Ishikawa (cell line): ENCODE measurements around the gene SPTBN5.

Experiments
- CEBPB ChIP-seq: IDR thresholded peaks from 2 replicates; pipeline ENCODE4 v1.6.1; 2012
- CREB1 ChIP-seq: IDR thresholded peaks from 2 replicates; pipeline ENCODE4 v1.6.1; 2012; ENCODE audit warnings: low read depth
- EGR1 ChIP-seq: IDR thresholded peaks from 2 replicates; pipeline ENCODE4 v1.6.1; 2012
- EP300 ChIP-seq: IDR thresholded peaks from 2 replicates; pipeline ENCODE4 v1.6.1; 2012; ENCODE audit warnings: borderline replicate concordance
- FOXM1 ChIP-seq: IDR thresholded peaks from 2 replicates; pipeline ENCODE4 v1.6.1; 2012; ENCODE audit warnings: low read depth, borderline replicate concordance
- NFIC ChIP-seq: IDR thresholded peaks from 2 replicates; pipeline ENCODE4 v1.6.1; 2012
- RAD21 ChIP-seq: IDR thresholded peaks from 2 replicates; pipeline ENCODE4 v1.6.1; 2012; ENCODE audit warnings: low read depth
- REST ChIP-seq: IDR thresholded peaks from 2 replicates; pipeline ENCODE4 v1.6.1; 2012; ENCODE audit warnings: low read depth, mild to moderate bottlenecking
- TAF1 ChIP-seq: IDR thresholded peaks from 2 replicates; pipeline ENCODE4 v1.6.1; 2012; ENCODE audit warnings: low read depth, mild to moderate bottlenecking
- TCF12 ChIP-seq: IDR thresholded peaks from 2 replicates; pipeline ENCODE4 v1.6.1; 2012; ENCODE audit warnings: low read depth
- TEAD4 ChIP-seq: IDR thresholded peaks from 2 replicates; pipeline ENCODE4 v1.6.1; 2012
- YY1 ChIP-seq: IDR thresholded peaks from 2 replicates; pipeline ENCODE4 v1.6.1; 2012; ENCODE audit warnings: low read depth
- ZBTB7A ChIP-seq: IDR thresholded peaks from 2 replicates; pipeline ENCODE4 v1.6.1; 2012; ENCODE audit warnings: low read depth
- TF ChIP-seq, protein P1 (sequence below): IDR thresholded peaks from 2 replicates; pipeline ENCODE4 v1.6.1; 2012
- TF ChIP-seq, protein P2 (sequence below): IDR thresholded peaks from 2 replicates; pipeline ENCODE4 v1.6.1; 2012

SPTBN5 gene

DNA sequence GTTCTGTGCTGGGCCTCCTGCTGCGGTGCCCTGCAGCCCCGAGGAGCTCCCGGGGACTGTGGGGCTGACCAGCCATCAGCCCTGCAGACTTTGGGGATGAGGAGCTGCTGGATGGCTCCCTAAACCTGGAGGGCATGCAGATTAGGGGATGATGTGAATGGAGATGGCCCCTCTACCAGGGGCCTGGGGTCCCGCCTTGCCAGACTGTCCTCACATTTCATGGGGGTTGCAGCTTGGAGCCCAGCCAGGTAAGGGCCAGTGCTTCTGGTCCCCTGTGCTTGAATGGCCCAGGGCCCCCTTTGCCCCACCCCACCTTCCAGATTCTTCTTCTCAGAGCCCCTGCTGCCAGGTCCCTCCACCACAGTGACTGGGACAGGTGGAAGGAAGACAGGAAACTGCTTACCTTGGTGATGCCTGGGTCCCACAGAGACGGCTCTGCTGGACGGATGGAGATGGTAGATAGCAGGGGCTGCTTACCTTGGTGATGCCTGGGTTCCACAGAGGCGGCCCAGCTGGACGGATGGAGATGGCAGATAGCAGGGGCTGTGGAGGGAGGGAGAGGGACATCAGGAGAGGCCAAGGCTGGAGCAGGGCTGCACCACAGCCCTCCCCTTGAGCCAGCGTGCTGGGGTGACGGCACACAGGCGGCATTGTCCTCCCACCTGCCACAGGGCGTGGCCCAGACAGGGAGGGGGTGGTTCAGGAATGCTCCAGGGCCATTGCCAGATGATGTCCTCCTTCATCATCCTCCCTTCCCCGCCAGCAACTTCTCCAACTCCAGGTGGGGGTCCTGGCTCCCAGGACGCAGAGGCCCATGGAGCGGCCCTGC is at the start of gene SPTBN5:
Gene SPTBN5 (minus strand): TSS at position 632 of the 829 bp plus-strand sequence. CDS start 556 bp downstream, at position 76.
- TF ChIP-seq CREB1 (no peak), TAF1 (no peak), CEBPB (no peak), EP300 (peak; percentile 93), YY1 (no peak), TCF12 (peak; percentile 89), REST (no peak), ZBTB7A (0 out of 2 replicates have a peak, but pooled peaks have one; percentile 3), EGR1 (peak; percentile 72; the same call in 1 of the 2 replicates), NFIC (peak; percentile 83), RAD21 (no peak; the same call in 1 of the 2 replicates), FOXM1 (peak; percentile 39; the same call in 1 of the 2 replicates), TEAD4 (peak; percentile 64)
- TF ChIP-seq, protein P1, sequence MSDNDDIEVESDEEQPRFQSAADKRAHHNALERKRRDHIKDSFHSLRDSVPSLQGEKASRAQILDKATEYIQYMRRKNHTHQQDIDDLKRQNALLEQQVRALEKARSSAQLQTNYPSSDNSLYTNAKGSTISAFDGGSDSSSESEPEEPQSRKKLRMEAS: 0 out of 2 replicates have a peak, but pooled peaks have one; percentile 48
- TF ChIP-seq, protein P2, sequence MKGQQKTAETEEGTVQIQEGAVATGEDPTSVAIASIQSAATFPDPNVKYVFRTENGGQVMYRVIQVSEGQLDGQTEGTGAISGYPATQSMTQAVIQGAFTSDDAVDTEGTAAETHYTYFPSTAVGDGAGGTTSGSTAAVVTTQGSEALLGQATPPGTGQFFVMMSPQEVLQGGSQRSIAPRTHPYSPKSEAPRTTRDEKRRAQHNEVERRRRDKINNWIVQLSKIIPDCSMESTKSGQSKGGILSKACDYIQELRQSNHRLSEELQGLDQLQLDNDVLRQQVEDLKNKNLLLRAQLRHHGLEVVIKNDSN: no peak

GRCh38 chr15:41942886-41943285 is 49.0 kb upstream of the SPTBN5 start:
- TF ChIP-seq TEAD4: no peak
- no peak for TF ChIP-seq EP300
- no peak for TF ChIP-seq RAD21
- TF ChIP-seq TAF1: no peak
- TF ChIP-seq, protein P2: no peak
- no peak for TF ChIP-seq EGR1
- TF ChIP-seq CREB1: no peak
- TF ChIP-seq CEBPB: no peak
- TF ChIP-seq REST: no peak
- TF ChIP-seq YY1: no peak
- TF ChIP-seq FOXM1: no peak
- no peak for TF ChIP-seq ZBTB7A
- TF ChIP-seq NFIC: no peak
- no peak for TF ChIP-seq TCF12
- TF ChIP-seq, protein P1: no peak

DNA sequence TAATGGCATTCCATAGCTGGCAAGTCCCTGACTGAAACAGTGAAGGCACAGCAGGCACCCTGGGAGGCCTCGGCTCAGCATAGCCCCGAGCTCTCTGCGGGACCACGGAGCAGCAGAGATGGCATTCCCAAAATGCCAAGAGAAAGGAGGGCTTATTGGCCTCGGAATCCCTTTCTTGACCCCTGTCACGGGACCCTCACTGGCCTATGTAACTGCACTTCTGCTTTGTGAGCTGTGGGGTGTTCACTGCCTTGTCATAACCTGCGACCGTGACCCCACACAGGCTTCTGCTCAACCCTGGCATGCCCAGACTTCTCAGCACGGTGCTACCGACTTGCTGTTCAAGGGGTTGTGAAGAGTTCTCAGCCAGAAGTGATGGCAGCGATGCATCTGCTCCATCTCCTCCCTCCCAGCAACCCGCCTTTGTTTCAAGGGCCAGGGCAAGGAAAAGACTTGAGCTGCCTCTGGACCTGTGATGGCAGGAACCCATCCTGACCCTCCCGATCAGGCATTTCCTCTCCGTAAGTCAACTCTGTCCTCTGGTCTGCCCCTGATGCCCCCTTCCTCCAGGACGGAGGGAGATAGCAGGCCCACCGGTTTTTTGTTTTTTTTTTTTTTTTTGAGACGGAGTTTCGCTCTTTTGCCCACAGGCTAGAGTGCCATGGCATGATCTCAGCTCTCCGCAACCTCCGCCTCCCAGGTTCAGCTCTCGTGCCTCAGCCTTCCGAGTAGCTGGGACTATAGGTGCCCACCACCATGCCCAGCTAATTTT is 48.0 kb upstream of the SPTBN5 start:
- TF ChIP-seq TEAD4 (peak; percentile 84), CREB1 (no peak), ZBTB7A (0 out of 2 replicates have a peak, but pooled peaks have one; percentile 24), TCF12 (peak; percentile 66), EP300 (peak; percentile 56; the same call in 1 of the 2 replicates), CEBPB (no peak), NFIC (peak; percentile 66; the same call in 1 of the 2 replicates)

GRCh38 chr15:41940441-41940857 is 46.6 kb upstream of the SPTBN5 start:
- TF ChIP-seq EP300: peak; percentile 46; the same call in 1 of the 2 replicates
- TF ChIP-seq TCF12: no peak; the same call in 1 of the 2 replicates
- TF ChIP-seq CREB1: no peak
- TF ChIP-seq, protein P1: peak; percentile 46; the same call in 1 of the 2 replicates
